ENCODE measurements around the gene POU3F4.

DNA sequence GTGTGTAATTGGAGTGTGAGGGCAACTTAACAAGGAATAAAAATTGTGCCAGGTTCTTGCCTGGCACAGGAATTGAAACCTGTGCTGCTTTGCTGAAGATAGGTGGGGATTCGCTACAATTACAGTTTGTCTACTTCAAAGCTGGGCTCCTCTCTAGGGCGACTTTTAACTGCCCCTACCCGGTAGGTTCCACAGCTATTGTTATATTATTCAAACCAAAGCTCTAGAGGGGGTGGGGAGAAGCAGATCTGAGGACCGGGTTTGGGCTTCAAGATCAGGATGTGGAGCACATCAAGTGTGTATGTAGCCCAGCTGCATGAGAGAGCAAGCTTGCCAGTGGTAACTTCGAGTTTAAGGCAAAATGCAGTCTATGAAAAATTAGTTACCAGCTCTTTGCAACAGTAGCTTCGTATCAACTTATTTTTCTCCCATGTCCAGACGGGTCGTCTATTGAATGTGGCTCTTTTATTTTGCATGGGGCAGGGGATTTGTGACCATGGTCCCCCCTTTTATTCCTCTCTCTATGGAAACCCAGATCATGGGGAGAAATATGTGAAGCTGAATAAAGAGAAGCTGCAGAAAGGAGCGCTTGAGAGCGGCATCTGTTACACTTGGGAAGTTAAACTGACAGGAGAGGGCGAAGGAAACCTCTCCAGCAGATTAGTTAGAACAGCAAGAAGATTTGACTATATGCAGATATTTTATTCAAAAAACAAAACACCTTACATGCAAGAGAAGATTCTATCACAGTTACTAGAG, 3.2 kb upstream of the POU3F4 start:
- TF ChIP-seq, protein P1, sequence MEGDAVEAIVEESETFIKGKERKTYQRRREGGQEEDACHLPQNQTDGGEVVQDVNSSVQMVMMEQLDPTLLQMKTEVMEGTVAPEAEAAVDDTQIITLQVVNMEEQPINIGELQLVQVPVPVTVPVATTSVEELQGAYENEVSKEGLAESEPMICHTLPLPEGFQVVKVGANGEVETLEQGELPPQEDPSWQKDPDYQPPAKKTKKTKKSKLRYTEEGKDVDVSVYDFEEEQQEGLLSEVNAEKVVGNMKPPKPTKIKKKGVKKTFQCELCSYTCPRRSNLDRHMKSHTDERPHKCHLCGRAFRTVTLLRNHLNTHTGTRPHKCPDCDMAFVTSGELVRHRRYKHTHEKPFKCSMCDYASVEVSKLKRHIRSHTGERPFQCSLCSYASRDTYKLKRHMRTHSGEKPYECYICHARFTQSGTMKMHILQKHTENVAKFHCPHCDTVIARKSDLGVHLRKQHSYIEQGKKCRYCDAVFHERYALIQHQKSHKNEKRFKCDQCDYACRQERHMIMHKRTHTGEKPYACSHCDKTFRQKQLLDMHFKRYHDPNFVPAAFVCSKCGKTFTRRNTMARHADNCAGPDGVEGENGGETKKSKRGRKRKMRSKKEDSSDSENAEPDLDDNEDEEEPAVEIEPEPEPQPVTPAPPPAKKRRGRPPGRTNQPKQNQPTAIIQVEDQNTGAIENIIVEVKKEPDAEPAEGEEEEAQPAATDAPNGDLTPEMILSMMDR (IDR thresholded peaks at IDR 0.05), result no peak
- TF ChIP-seq POLR2A (IDR thresholded peaks at IDR 0.05) (no peak), POLR2AphosphoS5 (IDR thresholded peaks at IDR 0.05) (no peak)

Measured in breast epithelium (tissue), 3 donors.